ENCODE measurements around the gene NOTCH1.

DNA sequence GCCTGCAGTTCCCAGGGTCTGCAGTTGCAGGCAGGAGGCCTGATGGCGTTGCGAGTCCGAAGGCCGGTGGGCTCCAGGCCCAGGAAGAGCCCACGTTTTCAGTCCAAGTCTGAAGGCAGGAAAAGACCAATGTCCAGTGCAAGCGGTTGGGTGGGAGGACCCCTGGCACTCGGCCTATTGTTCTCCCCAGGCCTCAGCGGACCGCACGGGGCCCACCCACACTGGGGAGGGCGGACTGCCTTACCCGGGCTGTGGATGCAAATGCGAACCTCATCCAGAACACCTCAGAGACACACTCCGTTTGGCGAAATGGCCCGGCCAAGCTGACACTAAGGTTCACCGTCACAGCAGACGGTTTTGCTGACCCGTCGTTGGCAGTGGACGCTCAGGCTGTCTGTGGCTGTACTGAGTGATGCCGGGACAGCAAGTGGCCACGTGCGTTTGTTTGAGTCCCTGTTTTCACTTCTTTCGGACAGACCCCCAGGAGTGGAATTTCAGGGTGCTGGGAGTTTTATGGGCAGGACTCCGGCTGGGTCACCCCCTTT, 52.8 kb downstream of the NOTCH1 start:
- TF ChIP-seq, protein P1, sequence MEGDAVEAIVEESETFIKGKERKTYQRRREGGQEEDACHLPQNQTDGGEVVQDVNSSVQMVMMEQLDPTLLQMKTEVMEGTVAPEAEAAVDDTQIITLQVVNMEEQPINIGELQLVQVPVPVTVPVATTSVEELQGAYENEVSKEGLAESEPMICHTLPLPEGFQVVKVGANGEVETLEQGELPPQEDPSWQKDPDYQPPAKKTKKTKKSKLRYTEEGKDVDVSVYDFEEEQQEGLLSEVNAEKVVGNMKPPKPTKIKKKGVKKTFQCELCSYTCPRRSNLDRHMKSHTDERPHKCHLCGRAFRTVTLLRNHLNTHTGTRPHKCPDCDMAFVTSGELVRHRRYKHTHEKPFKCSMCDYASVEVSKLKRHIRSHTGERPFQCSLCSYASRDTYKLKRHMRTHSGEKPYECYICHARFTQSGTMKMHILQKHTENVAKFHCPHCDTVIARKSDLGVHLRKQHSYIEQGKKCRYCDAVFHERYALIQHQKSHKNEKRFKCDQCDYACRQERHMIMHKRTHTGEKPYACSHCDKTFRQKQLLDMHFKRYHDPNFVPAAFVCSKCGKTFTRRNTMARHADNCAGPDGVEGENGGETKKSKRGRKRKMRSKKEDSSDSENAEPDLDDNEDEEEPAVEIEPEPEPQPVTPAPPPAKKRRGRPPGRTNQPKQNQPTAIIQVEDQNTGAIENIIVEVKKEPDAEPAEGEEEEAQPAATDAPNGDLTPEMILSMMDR (IDR thresholded peaks at IDR 0.05) = no peak
- TF ChIP-seq POLR2AphosphoS5 (IDR thresholded peaks at IDR 0.05) (no peak), POLR2A (IDR thresholded peaks at IDR 0.05; ENCODE audit: low read depth) (no peak)
